ENCODE data around the gene CYP11A1.

CYP11A1 gene

DNA sequence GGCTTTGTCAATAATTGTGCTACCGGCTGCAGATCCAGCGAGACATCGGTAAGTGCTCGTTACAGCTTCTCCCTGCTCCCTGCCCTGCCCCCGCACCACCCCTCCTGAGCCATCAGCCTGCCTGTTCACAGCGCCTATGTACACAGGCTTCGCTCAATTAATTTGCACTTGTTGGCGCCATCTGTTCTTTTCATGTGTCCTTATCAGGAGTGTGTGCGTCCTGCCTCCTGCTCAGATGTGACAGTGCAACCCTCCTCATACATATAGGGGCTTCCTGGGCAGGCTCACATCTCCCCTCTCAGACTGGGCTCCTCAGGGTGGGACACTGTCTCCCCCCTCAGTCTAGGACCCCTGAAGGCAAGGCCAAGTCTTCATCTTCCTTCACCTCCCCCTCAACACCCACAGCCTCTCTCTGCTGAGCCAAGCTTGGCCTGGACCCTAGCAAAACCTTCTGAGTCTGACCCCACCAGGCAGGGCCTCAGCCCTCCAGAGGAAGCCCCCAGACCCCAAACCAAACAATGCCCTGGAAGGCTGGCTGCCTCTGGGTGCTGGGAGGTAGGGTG, 54.9 kb downstream of the CYP11A1 start:
- TF ChIP-seq, protein P1, sequence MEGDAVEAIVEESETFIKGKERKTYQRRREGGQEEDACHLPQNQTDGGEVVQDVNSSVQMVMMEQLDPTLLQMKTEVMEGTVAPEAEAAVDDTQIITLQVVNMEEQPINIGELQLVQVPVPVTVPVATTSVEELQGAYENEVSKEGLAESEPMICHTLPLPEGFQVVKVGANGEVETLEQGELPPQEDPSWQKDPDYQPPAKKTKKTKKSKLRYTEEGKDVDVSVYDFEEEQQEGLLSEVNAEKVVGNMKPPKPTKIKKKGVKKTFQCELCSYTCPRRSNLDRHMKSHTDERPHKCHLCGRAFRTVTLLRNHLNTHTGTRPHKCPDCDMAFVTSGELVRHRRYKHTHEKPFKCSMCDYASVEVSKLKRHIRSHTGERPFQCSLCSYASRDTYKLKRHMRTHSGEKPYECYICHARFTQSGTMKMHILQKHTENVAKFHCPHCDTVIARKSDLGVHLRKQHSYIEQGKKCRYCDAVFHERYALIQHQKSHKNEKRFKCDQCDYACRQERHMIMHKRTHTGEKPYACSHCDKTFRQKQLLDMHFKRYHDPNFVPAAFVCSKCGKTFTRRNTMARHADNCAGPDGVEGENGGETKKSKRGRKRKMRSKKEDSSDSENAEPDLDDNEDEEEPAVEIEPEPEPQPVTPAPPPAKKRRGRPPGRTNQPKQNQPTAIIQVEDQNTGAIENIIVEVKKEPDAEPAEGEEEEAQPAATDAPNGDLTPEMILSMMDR (IDR thresholded peaks at IDR 0.05; ENCODE audit: control extremely low read depth, extremely low read depth, low read depth, missing control alignments), result no peak
- POLR2A ChIA-PET, result no interaction called here
- CTCF ChIA-PET, result interaction anchor here (1.2 to 8.2 kb wide), 4 partner anchors 9 to 187 kb away, joined by 4 to 100 read pairs (median 6); no protein-coding TSS in a partner anchor
- DNase-seq (ENCODE audit: extremely low spot score), result no peak

DNA sequence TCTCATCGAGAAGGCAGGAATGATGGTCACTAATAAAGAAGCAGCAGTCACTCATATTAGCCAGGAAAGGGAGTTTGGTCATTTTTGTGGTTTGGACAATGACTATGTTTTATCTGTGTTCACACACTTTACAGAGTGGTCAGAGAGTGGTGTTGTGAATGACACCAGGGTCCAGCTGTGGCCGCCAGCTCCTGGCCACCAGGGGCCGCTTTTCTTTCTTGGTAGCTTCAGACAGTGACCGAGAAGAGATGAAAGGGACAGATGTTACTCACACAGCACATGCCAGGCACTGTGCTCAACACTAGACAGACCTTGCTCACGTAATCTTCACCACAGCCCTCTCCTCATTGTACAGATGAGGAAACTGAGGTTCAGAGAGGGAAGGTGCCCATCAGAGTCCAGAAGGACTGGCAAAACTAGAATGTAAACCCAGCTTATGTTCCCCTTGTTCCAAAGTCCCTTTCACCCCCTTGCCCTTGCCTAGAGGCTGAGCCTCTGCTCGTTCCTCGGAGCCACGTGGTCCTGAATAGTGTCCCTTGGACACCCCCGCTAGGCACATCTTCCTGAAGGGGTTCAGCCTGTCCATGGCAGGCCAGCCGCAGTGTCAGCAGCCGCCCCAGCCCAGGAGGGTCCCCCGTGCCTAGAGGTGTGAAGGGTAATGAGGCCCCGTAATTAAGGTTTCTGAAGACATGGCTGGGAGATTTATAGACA, 55.6 kb downstream of the CYP11A1 start:
- POLR2A ChIA-PET, result no interaction called here
- peak; percentile 53 for DNase-seq (ENCODE audit: extremely low spot score)
- CTCF ChIA-PET, result interaction anchor here (0.9 to 8.2 kb wide), 5 partner anchors 9 to 339 kb away, joined by 3 to 100 read pairs (median 4); no protein-coding TSS in a partner anchor
- TF ChIP-seq, protein P1 (IDR thresholded peaks at IDR 0.05; ENCODE audit: control extremely low read depth, extremely low read depth, low read depth, missing control alignments), result peak; percentile 46

DNA sequence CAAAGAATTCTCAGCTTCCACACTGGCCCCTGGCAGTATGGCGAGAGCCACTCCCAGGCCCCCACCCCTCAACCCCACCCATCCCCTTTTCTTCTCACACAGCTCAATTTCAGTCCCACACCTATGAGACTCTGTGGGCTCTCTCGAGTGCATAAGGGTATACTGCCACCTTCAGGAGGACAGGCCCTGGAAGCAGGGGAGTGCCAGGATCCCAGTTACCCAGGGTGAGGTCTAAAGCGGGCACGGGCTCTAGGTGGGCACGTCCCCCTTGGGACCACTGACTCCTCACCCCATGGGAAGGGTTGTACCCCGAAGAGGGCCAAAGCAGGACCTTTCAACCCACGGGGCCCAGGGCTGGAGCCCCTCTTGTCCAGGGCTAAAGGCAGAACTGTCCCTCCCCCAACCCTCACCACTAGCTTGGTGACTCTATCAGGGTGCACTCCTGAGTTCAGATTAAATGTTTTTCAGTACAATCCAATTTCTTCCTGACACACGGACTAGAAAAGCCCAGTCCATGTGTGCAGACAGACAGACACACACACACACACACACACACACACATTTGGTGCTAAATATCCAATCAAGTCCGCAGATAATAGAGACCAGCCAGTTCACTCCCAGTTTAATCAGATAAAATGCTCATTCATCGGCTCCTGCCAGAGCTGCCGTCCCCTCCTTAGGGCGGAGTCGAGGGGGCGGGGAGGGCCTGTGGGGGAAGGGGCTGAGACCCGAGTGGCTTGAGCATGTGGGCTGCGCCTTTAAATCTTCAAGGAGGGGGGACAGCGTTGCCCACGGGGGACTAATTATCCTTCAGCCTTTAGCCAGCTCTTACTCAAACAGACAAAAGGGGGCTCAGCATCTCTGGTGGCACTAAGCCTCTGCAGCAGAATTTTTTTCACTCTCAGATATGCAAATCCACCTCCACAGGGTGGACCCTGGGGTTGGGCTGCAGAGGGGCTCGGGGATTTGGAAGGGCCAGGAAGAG, 59.3 kb downstream of the CYP11A1 start:
- CTCF ChIA-PET, result interaction anchor here (0.6 to 8.2 kb wide), 34 partner anchors 8 to 967 kb away, joined by 3 to 100 read pairs (median 4); partner anchors contain the start of gene ISLR2

DNA sequence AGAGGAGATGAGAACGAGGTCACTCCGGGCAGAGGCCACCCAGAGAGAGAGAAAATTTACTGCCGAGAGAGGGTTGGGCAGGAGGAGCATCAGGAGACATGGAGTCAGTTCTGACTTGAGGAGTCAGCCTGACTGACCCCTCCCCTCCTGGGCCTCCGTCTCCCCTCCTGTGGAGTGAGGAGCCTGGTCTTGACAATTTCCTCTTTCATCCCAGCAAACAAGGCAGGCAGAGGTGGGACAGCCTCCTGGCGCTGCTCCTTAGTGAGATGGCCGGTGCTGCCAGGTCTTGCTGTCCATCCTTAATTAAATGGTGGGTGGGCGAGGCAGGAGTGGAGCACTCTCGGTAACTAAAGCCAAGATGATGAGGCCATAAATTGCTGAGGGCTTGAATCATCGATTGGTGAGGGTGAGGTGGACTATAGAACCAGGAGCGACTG, 60.6 kb downstream of the CYP11A1 start:
- CTCF ChIA-PET, result interaction anchor here (0.8 to 8.2 kb wide), 20 partner anchors 9 to 465 kb away, joined by 3 to 100 read pairs (median 5); partner anchors contain the start of gene ISLR2
- POLR2A ChIA-PET, result no interaction called here
- no peak for DNase-seq (ENCODE audit: extremely low spot score)
- TF ChIP-seq, protein P1 (IDR thresholded peaks at IDR 0.05; ENCODE audit: control extremely low read depth, extremely low read depth, low read depth, missing control alignments), result no peak

More for the DNA sequence above, 59.3 kb downstream of the CYP11A1 start:
- TF ChIP-seq, protein P1 (IDR thresholded peaks at IDR 0.05; ENCODE audit: control extremely low read depth, extremely low read depth, low read depth, missing control alignments), result peak; percentile 82
- peak; percentile 70 for DNase-seq (ENCODE audit: extremely low spot score)
- POLR2A ChIA-PET, result no interaction called here

DNA sequence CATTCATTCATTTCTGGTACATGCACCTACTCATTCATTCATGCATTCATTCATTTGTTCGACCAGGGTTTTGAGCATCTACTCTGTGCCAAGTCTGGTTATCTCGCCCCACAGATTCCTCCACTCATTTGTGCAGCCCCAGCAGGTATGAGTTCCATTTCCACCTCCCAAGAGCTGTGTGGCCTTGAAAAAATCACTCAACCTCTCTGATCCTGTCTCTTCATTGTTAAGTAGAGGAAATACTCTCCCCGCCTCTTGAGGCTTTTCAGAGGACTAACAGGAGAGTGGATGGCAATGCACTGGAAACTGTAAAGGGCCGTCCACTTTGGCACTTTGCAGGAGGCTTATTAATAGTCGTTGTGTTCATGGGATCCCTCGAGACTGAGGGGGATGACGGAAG, 61.8 kb downstream of the CYP11A1 start:
- ChIA-PET CTCF (interaction anchor here (1.1 to 3.1 kb wide), 2 partner anchors 16 to 333 kb away, joined by 3 to 20 read pairs; no protein-coding TSS in a partner anchor), POLR2A (no interaction called here)
- TF ChIP-seq, protein P1 (IDR thresholded peaks at IDR 0.05; ENCODE audit: control extremely low read depth, extremely low read depth, low read depth, missing control alignments), result no peak
- no peak for DNase-seq (ENCODE audit: extremely low spot score)

DNA sequence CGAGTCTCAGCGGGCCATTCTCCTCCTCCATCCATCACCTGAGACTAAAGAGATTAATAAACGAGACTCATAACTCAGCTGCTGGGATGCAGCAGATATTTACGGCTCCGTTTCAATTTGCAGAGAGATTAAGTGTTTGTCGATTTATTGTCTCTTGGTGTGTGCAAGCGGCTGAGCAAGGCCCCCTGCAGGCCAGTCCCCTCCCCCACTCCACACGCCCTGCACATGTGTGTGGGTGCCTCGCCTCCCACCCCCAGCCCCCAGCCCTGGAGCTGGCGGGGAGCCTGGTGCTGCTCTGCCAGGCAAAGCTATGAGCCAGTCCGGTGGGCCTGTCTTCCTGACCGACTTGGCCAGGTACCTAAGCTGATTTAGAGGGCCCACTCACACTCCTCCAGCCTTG, 63.0 kb downstream of the CYP11A1 start:
- no peak for DNase-seq (ENCODE audit: extremely low spot score)
- CTCF ChIA-PET, result interaction anchor here (0.9 to 3.1 kb wide), 8 partner anchors 9 to 331 kb away, joined by 3 to 20 read pairs (median 4); no protein-coding TSS in a partner anchor
- POLR2A ChIA-PET, result interaction anchor here (0.6 kb wide), 1 partner anchor 1765 kb away, joined by 3 read pairs; no protein-coding TSS in a partner anchor
- TF ChIP-seq, protein P1 (IDR thresholded peaks at IDR 0.05; ENCODE audit: control extremely low read depth, extremely low read depth, low read depth, missing control alignments), result no peak
